HG02588 (cell line): ENCODE data around the gene ECI1.

Source experiments
- ATAC-seq: cut with Tn5 transposase; IDR thresholded peaks from one replicate; pipeline ENCODE4 v1.9.1; 2021; ENCODE audit warnings: mild to moderate bottlenecking, moderate library complexity; ENCODE audit not compliant: unreplicated experiment

Gene ECI1

DNA sequence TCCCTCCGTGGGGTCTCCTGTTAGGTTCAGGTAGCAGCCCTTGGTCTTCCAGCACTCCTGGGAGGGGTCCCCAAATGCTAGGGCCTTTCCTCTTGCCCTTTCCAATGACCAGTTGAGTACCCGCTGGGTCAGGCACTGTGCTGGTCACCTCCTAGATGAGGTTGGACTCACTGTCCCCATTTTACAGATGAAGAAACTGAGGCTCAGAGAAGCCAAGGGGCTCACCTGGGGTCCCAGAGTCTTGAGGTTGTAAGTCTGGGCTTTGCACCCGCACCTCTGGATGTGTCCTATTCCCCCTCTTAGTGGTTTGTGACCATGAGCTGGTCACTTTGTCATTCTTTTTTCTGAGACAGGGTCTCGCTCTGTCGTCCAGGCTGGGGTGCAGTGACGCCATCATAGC is 53.6 kb downstream of the ECI1 start:
- no peak for ATAC-seq

DNA sequence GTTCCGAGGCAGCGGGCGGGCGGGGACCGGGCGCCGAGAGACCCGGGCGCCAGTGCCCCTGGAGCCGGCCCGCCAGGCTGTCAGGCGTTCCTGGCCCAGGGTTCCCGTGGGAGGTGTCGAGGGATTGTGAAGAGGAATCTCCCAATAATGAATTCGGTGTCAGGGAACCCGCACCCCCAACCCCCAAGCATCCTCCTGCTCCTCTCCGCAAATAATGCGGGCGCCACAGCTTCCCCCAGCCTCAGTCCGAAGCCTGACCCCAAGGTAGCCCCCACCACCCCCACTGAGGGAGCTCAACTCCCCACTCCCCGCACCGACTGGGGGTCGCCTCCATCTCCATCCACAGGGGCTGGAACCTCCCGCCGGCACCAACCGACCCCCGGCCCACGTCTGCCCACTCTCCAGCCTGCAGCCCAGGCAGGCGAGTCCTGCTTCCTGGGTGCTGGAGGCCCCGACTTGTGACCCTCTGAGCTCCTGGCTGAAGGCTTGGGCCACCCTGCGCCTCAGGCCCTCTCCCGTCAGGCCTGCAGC is 54.3 kb downstream of the ECI1 start:
- no peak for ATAC-seq

DNA sequence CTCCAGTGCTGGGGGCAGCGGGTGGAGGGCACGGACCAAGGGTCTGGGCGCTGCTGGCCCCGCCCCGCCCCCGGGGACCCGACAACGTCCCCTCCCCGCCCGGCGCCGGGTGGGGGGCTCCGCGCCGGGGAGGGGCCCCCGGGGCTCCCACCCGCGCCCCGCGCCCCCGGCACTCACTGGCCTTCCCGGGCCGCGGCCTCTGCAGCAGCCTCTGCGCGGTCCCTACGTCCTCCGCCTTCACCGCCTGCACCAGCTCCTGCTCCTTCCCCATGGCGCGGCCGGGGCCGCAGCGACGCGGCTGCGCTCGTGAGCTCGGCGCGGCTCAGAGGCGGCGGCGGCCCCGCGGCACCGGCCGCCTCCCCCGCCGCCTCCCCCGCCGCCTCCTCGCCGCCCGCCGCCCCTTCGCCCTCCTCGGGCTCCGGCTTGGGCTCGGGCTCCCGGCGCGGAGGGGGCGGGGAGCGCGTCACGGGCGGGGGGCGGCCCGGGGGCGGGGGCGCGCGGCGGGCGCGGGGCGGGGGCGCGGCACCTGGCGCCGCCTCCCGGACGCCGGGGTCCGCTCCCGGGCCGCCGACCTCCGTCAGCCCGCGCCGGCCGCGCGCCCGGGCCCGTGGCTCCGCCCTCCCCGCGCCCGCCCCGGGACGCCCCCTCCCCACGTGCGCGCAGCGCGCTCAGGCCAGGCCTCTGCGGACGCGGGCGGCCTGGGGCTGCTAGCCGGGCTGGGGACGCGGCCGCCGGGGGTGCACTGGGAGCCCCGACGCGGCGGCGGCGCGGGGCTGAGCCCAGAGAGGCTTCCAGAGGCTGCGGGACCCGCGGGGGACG is 55.0 kb downstream of the ECI1 start, which contains the start of gene CASKIN1:
Gene CASKIN1 (minus strand): TSS at position 444 of the 819 bp plus-strand sequence. CDS start 173 bp downstream, at position 271.
- ATAC-seq, result no peak

DNA sequence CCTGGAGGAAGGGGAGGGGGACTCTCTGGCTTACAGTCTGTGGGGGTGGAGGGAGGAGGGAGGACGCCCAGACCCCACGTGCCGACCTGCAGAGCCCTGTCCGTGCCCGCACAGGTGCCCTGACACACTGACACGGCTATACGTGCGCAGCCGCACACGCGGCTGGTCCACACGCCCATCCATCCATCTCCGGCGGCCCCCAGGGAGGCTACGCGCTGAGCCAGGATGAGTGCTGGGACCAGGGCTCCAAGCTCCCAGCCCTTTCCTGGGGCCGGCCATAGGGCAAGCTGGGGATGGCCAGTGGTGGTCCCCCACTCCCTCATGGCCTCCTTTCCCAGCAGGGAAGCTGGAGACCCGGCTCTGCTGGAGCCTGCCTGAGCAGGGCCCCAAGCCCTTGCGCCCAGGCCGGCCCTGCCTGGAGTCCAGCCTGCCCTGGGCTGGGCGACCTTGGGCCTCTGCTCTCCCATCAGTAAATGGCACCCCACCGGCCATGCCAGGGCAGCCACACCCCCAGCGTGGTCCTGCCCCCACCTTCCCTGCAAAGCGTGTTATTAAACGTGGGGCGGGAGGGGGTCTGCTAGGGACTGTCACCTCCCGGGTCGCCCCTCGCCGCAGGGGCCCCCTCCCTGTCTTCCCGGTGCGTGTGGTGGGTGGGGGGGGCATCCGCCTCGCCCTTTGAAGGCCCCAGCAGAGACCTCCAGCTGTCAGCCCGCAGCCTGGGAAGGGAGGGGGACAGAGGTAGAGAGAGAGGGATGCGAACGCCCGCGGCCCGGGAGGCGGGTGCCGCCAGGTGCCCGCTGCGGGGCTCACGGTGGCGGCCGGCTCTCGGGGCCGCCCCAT is 55.8 kb downstream of the ECI1 start:
- no peak for ATAC-seq

DNA sequence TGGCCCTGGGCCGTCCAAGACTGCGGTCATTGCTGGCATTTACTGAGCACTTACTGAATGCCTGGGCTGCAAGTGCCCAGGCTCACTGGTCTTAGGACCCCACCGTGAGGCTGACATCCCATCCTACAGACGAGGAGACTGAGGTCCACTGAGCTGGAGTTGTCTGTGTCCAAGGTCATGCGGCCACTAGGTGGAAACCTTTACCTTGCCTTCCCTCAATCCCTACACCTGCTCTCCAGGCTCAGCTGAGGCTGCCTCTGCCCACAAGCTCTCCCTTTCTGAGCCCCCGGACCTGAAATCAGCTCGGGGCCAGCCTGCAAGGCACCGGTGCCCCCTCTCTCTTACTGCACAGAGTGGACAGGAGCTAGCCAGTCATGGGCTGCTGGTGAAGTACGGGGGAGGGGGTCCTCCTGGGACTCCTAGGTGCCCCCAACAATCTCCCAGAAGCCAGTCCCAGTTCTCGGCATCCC is 56.5 kb downstream of the ECI1 start:
- ATAC-seq, result no peak

DNA sequence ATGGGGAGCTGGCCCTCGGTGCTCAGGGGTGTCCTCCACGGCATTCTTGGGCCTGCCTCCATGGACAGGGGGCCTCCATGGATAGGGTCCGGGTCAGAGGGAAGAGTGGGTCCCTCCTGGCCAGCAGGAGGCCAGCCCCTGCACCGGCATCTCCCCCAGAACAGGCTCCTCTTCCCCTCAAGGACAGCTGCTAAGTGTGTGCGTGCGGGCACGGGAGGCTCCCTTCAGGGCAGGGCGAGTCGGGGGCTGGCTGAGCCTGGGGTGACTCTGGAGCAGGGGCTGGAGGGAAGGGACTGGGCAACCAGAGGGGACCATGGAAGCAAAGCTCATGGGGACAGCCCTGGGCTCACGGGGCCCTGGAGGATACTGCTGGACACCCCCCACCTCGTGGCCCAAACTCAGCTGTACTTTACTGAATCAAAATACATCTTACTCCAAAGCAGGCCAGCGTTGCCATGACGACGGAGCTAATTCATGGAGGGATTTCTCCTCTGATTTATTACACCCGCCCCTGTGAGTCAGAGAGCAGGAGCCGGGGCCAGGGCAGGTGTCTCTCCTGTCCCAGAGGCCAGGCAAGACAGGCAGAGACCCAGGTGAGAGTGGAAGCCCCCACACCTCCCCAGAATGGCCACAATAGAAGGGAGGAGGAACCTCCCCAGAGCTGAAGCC is 57.1 kb downstream of the ECI1 start:
- ATAC-seq, result no peak

DNA sequence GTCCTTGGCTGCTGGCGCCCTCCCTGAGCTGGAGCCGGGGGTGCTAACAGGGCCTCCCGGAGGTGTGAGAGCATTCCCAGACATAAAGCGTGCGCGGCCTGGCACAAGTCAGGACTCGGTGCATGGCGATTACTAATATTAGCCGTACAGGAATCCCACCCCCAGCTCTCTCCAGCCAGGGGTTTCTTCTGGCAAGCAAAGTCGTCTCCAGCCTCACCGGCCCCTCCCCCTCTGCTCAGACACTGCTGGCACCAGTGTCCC is 60.0 kb downstream of the ECI1 start:
- ATAC-seq, result no peak

DNA sequence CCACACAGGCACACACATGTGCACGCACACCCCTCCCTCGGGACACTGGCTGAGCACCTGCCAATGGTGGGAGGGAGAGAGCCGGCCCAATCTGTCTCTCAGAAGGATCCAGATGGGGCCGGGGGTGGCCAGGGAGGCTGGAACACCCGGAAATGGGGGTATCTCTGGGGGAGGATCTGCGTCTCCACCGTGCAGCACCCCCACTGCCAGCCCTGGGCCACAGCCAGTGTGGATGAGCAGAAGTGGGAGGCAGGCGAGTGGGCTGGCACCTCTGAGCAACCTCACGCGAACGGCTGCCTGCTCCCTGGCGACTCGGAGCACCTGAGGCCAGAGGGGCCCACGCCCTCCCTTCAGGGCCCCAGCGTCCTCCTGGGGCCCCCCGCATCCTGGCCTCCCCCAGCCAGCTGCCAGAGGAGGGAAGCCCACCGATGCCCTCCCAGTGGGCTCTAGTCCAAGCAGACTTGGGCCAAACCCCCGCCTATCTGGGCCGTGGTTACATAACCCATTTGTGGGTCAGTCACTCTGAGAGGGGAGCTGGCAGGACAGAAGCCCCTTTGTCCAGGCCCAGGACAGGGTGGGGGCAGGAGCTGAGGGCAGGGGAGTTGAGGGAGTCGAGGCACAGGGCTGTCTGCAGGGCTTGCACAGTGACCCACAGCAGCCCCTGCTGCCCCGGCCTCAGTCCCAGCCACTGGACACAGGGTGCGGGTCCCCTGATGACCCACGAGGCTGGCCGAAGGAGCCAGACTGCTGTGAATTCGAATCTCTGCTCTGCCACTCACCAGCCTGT is 60.5 kb downstream of the ECI1 start:
- ATAC-seq, result no peak

DNA sequence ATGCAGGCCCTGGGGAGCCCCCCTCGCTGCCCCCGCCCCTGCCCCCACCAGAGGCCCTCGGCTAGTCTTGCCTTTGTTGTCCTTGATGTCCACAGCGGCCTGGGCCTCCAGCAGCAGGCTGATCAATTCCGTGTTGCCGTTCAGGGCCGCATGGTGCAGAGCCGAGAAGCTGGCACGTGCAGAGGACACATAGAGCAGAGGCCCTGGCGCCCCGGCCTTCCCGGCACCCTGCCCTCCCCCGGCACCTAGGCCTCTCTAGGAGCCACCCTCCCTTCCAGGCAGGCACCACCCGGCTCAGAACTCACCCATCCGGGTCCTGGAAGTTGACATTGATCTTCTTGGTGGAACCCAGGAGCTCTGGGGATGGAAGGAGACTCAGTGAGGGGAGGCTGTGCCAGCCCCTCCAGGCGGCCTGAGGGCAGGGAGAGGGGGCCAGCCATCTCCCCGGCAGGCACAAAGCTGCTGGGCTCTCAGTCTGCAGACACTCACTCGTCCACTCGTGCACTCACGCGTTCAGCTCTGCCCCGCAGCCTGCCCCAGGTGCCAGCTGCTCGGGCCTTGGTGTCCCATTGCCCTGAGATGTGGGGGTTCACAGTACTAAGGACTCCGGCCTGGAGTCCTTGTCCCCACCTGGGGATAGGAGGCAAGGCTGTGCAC is 61.3 kb downstream of the ECI1 start:
- ATAC-seq, result no peak
